ENCODE data around the gene AQP12A.

Gene AQP12A

GRCh38 chr2:240711701-240712100 lies 20.0 kb downstream of the AQP12A start:
- DNase-seq = no peak

GRCh38 chr2:240712121-240712520 lies 20.5 kb downstream of the AQP12A start:
- no peak for DNase-seq

- no peak for DNase-seq
Measured at GRCh38 chr2:240713071-240713927, 21.6 kb downstream of the AQP12A start.

- no peak for DNase-seq
Measured at GRCh38 chr2:240713928-240714746, 22.5 kb downstream of the AQP12A start.

GRCh38 chr2:240714747-240715725 lies 23.4 kb downstream of the AQP12A start:
- DNase-seq = no peak

- no peak for DNase-seq
Measured at GRCh38 chr2:240716130-240716798, 24.6 kb downstream of the AQP12A start.

GRCh38 chr2:240717181-240717641 lies 25.5 kb downstream of the AQP12A start:
- no peak for DNase-seq

- DNase-seq = no peak
Measured at GRCh38 chr2:240717681-240718581, 26.3 kb downstream of the AQP12A start.

- DNase-seq = no peak
Measured at GRCh38 chr2:240718896-240719490, 27.3 kb downstream of the AQP12A start.

GRCh38 chr2:240719676-240720545 lies 28.2 kb downstream of the AQP12A start:
- DNase-seq = no peak

GRCh38 chr2:240720686-240721595 lies 29.3 kb downstream of the AQP12A start:
- DNase-seq = no peak

- no peak for DNase-seq
Measured at GRCh38 chr2:240721596-240722180, 30.0 kb downstream of the AQP12A start.

- DNase-seq = no peak
Measured at GRCh38 chr2:240722376-240722775, 30.7 kb downstream of the AQP12A start.

GRCh38 chr2:240722796-240723735 lies 31.4 kb downstream of the AQP12A start:
- DNase-seq = no peak

GRCh38 chr2:240723851-240724250 lies 32.2 kb downstream of the AQP12A start:
- no peak for DNase-seq

- DNase-seq = no peak
Measured at GRCh38 chr2:240724431-240724830, 32.8 kb downstream of the AQP12A start.

GRCh38 chr2:240725266-240725665 lies 33.6 kb downstream of the AQP12A start:
- no peak for DNase-seq
